GM12878 (cell line): ENCODE measurements around the gene GJC1. TPM values are rescaled to one million over a fixed set of nuclear protein-coding genes. Genes with fewer than 3 reads are reported as not detected.

Source experiments
- ASH2L ChIP-seq: fragments of 300-600, 200-600 bp; sonication (generic); IDR thresholded peaks from 2 replicates; pipeline ENCODE4 v1.6.1; 2017; ENCODE audit warnings: low read depth, mild to moderate bottlenecking, borderline replicate concordance
- ATF2 ChIP-seq: IDR thresholded peaks from 2 replicates; pipeline ENCODE4 v1.6.1; 2012; ENCODE audit warnings: low read length, inconsistent platforms
- BCLAF1 ChIP-seq: fragments of 450-650 bp; IDR thresholded peaks from 2 replicates; pipeline ENCODE4 v1.6.1; 2017; ENCODE audit warnings: antibody characterized with exemption, mild to moderate bottlenecking, moderate library complexity
- BHLHE40 ChIP-seq, 2 experiments: fragments of 450-650 bp in 1 of 2; IDR thresholded peaks; 2 replicates each; pipeline ENCODE4 v1.6.1; 2011 to 2017; ENCODE audit warnings: low read depth in 2 of 2, borderline replicate concordance in 1 of 2, improper control_type of control experiment in 1 of 2, low read length in 1 of 2, mild to moderate bottlenecking in 1 of 2
- CTCF ChIP-seq, 3 experiments: IDR thresholded peaks in 2 of 3; conservative IDR thresholded peaks in 1 of 3; 2 replicates each; pipeline ENCODE4 v1.5.1; 2011; ENCODE audit warnings: low read depth in 3 of 3, low read length in 3 of 3, mild to moderate bottlenecking in 3 of 3, control low read depth in 2 of 3, moderate library complexity in 2 of 3, inconsistent platforms in 1 of 3, mixed read lengths in 1 of 3; ENCODE audit not compliant: control insufficient read depth in 2 of 3, insufficient read depth in 1 of 3; ENCODE audit errors: extremely low read depth in 1 of 3
- DPF2 ChIP-seq: fragments of 450-650 bp; IDR thresholded peaks from 2 replicates; pipeline ENCODE4 v1.6.1; 2017; ENCODE audit warnings: mild to moderate bottlenecking
- FOS ChIP-seq: IDR thresholded peaks from 3 replicates; pipeline ENCODE4 v1.6.1; 2011; ENCODE audit warnings: borderline replicate concordance; ENCODE audit not compliant: insufficient read length; ENCODE audit errors: extremely low read depth
- IRF4 ChIP-seq: IDR thresholded peaks from 2 replicates; pipeline ENCODE4 v1.6.1; 2011; ENCODE audit warnings: low read depth, low read length
- MYB ChIP-seq: fragments of 150-350 bp; IDR thresholded peaks from 2 replicates; pipeline ENCODE4 v1.6.1; 2014; ENCODE audit warnings: mild to moderate bottlenecking, low read depth, low read length, borderline replicate concordance
- POLR2AphosphoS2 ChIP-seq: IDR thresholded peaks from 2 replicates; pipeline ENCODE4 v1.6.1; 2011; ENCODE audit warnings: low read depth, mild to moderate bottlenecking, low read length, improper control_type of control experiment, moderate library complexity
- SIX5 ChIP-seq: IDR thresholded peaks from 2 replicates; pipeline ENCODE4 v1.6.1; 2011; ENCODE audit warnings: mild to moderate bottlenecking, low read depth, low read length, moderate library complexity; ENCODE audit not compliant: severe bottlenecking
- SMARCA5 ChIP-seq: fragments of 450-650 bp; IDR thresholded peaks from 2 replicates; pipeline ENCODE4 v1.6.1; 2017; ENCODE audit warnings: mild to moderate bottlenecking
- SREBF2 ChIP-seq: IDR thresholded peaks from 2 replicates; pipeline ENCODE4 v1.6.1; 2012; ENCODE audit warnings: mild to moderate bottlenecking, low read length
- SUZ12 ChIP-seq: fragments of 200-600 bp; sonication (generic); IDR thresholded peaks from one replicate; pipeline ENCODE4 v1.6.1; 2018; ENCODE audit warnings: antibody characterized with exemption, mild to moderate bottlenecking; ENCODE audit not compliant: unreplicated experiment
- TAF1 ChIP-seq: IDR thresholded peaks from 2 replicates; pipeline ENCODE4 v1.6.1; 2011; ENCODE audit warnings: mild to moderate bottlenecking, low read depth, low read length, borderline replicate concordance
- USF1 ChIP-seq: IDR thresholded peaks from 2 replicates; pipeline ENCODE4 v1.6.1; 2011; ENCODE audit warnings: borderline replicate concordance, low read depth, mild to moderate bottlenecking, moderate library complexity, mixed read lengths, low read length; ENCODE audit not compliant: insufficient read depth; ENCODE audit errors: extremely low read length
- ZBTB4 ChIP-seq: fragments of 450-650 bp; formaldehyde crosslinking; IDR thresholded peaks from 2 replicates; pipeline ENCODE4 v1.4.0; 2022; ENCODE audit warnings: mild to moderate bottlenecking, moderate library complexity
- ZNF217 ChIP-seq: fragments of 450-650 bp; IDR thresholded peaks from 2 replicates; pipeline ENCODE4 v1.6.1; 2017; ENCODE audit warnings: antibody characterized with exemption, mild to moderate bottlenecking
- polyA plus RNA-seq, 11 experiments: library from polyadenylated mRNA; depleted of rRNA in 4 of 11; unstranded in 6 of 11; stranded (reverse) in 5 of 11; fragments of >200 nt; fragmentation: Nextera tagmentation in 4 of 11; fragmentation: Illumina TruSeq in 1 of 11; extraction: Ambion mirVana in 4 of 11; extraction: Trizol in 1 of 11; gene quantifications; 1 replicate in 1 of 11; 2 replicates in 10 of 11; pipeline versions ENCODE4 v1.2.1 to v1.2.3, GENCODE V29; 2011 to 2016; ENCODE audit warnings: inconsistent platforms in 2 of 11, missing spikeins in 2 of 11, low read depth in 1 of 11
- total RNA-seq, 4 experiments: library from RNA; depleted of rRNA in 3 of 4; stranded (reverse); fragments of >200 nt in 3 of 4; fragmentation: Illumina TruSeq in 1 of 4; extraction: Trizol in 1 of 4; gene quantifications; 2 replicates each; pipeline versions ENCODE4 v1.2.1 to v1.2.3, GENCODE V29; 2013 to 2021

Gene GJC1
- total and polyA plus RNA-seq, 10 of the 15 experiments (the other 5 are each of a cell fraction or from before 2014, with no cell fraction given), result 0.37 to 3.4 (median 0.90) TPM

GRCh38 chr17:44779211-44780025 is 50.7 kb downstream of the GJC1 start (continued):
- peak; percentile 80 to 93 (median 86) for TF ChIP-seq CTCF (IDR thresholded peaks at IDR 0.05 in 2 of 3, conservative IDR thresholded peaks at IDR 0.05 in 1 of 3; ENCODE audit: control insufficient read depth in 2 of 3, extremely low read depth in 1 of 3, insufficient read depth in 1 of 3, low read depth in 3 of 3, low read length in 3 of 3)
- TF ChIP-seq TAF1, result no peak
- TF ChIP-seq SMARCA5, result 0 out of 2 replicates have a peak, but pooled peaks have one; percentile 16
- no peak for TF ChIP-seq ASH2L
- TF ChIP-seq ATF2, result no peak
- TF ChIP-seq DPF2, result no peak
- TF ChIP-seq MYB, result no peak
- no peak for TF ChIP-seq SREBF2
- no peak for TF ChIP-seq POLR2AphosphoS2
- no peak for TF ChIP-seq FOS
- TF ChIP-seq SIX5, result no peak
- no peak for TF ChIP-seq SUZ12
- TF ChIP-seq BHLHE40 (IDR thresholded peaks at IDR 0.05; ENCODE audit: borderline replicate concordance in 1 of 2, low read depth in 2 of 2, low read length in 1 of 2), result peak in 1 of 2 experiments; percentile 18; a peak in 1 of 4 replicates
- no peak for TF ChIP-seq ZNF217
- TF ChIP-seq IRF4, result 0 out of 2 replicates have a peak, but pooled peaks have one; percentile 35
- TF ChIP-seq BCLAF1, result no peak
- TF ChIP-seq USF1, result no peak
- TF ChIP-seq ZBTB4 (CRISPR knock-in tag), result no peak
